Mesenchymal stem cell (in vitro differentiated cells and primary cell): ENCODE measurements around the gene NUFIP1.

Experiments
- DNase-seq: peaks from one replicate; pipeline ENCODE4 v3.0.0-alpha.2; 2013
- H2AFZ ChIP-seq: one replicate; pipeline ENCODE4 v1.6.1; 2013; ENCODE audit warnings: low read depth, mild to moderate bottlenecking, control low read depth, inconsistent platforms, low read length, moderate library complexity
- H2AK5ac ChIP-seq: 2 replicates; pipeline ENCODE4 v1.6.1; 2013; ENCODE audit warnings: low read length, moderate library complexity, mild to moderate bottlenecking, inconsistent platforms; ENCODE audit not compliant: severe bottlenecking
- H2BK120ac ChIP-seq: one replicate; pipeline ENCODE4 v1.6.1; 2013; ENCODE audit warnings: low read depth, mild to moderate bottlenecking, inconsistent platforms, low read length, moderate library complexity
- H2BK12ac ChIP-seq, 2 experiments: one replicate each; pipeline ENCODE4 v1.6.1; 2013; ENCODE audit warnings: inconsistent platforms in 2 of 2, low read length in 2 of 2, mild to moderate bottlenecking in 2 of 2, moderate library complexity in 2 of 2, control low read depth in 1 of 2
- H2BK15ac ChIP-seq: one replicate; pipeline ENCODE4 v1.6.1; 2013; ENCODE audit warnings: mild to moderate bottlenecking, low read depth, inconsistent platforms; ENCODE audit not compliant: poor library complexity, severe bottlenecking
- H2BK5ac ChIP-seq: 2 replicates; pipeline ENCODE4 v1.6.1; 2013; ENCODE audit warnings: low read depth, mild to moderate bottlenecking, low read length, control low read depth, inconsistent platforms; ENCODE audit not compliant: poor library complexity, severe bottlenecking
- H3K14ac ChIP-seq, 2 experiments: one replicate each; pipeline ENCODE4 v1.6.1; 2013; ENCODE audit warnings: inconsistent platforms in 2 of 2, low read length in 2 of 2, control low read depth in 1 of 2, mild to moderate bottlenecking in 1 of 2, moderate library complexity in 1 of 2
- H3K18ac ChIP-seq, 2 experiments: one replicate each; pipeline ENCODE4 v1.6.1; 2013; ENCODE audit warnings: inconsistent platforms in 2 of 2, low read length in 2 of 2, control low read depth in 1 of 2, low read depth in 1 of 2, mild to moderate bottlenecking in 1 of 2
- H3K23ac ChIP-seq, 2 experiments: one replicate each; pipeline ENCODE4 v1.6.1; 2013; ENCODE audit warnings: inconsistent platforms in 2 of 2, low read length in 2 of 2, mild to moderate bottlenecking in 2 of 2, moderate library complexity in 2 of 2, control low read depth in 1 of 2
- H3K27ac ChIP-seq: 2 replicates; pipeline ENCODE4 v1.5.1; 2013; ENCODE audit warnings: mild to moderate bottlenecking, moderate library complexity, low read length, control low read depth, inconsistent platforms; ENCODE audit not compliant: poor library complexity, severe bottlenecking
- H3K27me3 ChIP-seq, 2 experiments: 2 replicates each; pipeline versions ENCODE4 v1.6.1 to v1.7.0; 2013; ENCODE audit warnings: low read length in 2 of 2, mild to moderate bottlenecking in 2 of 2, moderate library complexity in 2 of 2, control low read depth in 1 of 2, inconsistent platforms in 1 of 2; ENCODE audit not compliant: control insufficient read depth in 1 of 2, insufficient read depth in 1 of 2
- H3K36me3 ChIP-seq, 2 experiments: 2 replicates each; pipeline versions ENCODE4 v1.6.1 to v1.7.0; 2013; ENCODE audit warnings: low read length in 2 of 2, control low read depth in 1 of 2, inconsistent platforms in 1 of 2, low read depth in 1 of 2, mild to moderate bottlenecking in 1 of 2; ENCODE audit not compliant: insufficient read depth in 2 of 2, control insufficient read depth in 1 of 2
- H3K4ac ChIP-seq, 2 experiments: one replicate each; pipeline ENCODE4 v1.6.1; 2013; ENCODE audit warnings: inconsistent platforms in 2 of 2, low read length in 2 of 2, mild to moderate bottlenecking in 2 of 2, moderate library complexity in 2 of 2, control low read depth in 1 of 2, low read depth in 1 of 2
- H3K4me1 ChIP-seq: 2 replicates; pipeline ENCODE4 v1.6.1; 2013; ENCODE audit warnings: low read depth, low read length, control low read depth; ENCODE audit not compliant: control insufficient read depth, insufficient read depth
- H3K4me2 ChIP-seq: 2 replicates; pipeline ENCODE4 v1.6.1; 2013; ENCODE audit warnings: low read length, mild to moderate bottlenecking, inconsistent platforms; ENCODE audit not compliant: poor library complexity, severe bottlenecking
- H3K4me3 ChIP-seq, 2 experiments: 2 replicates each; pipeline versions ENCODE4 v1.5.1 to v1.7.0; 2013; ENCODE audit warnings: low read length in 2 of 2, mild to moderate bottlenecking in 2 of 2, control low read depth in 1 of 2, low read depth in 1 of 2; ENCODE audit not compliant: insufficient read depth in 1 of 2
- H3K79me1 ChIP-seq: replicated peaks from 2 replicates; pipeline ENCODE4 v1.6.1; 2013; ENCODE audit warnings: mild to moderate bottlenecking, control low read depth, low read length, inconsistent platforms; ENCODE audit not compliant: poor library complexity, severe bottlenecking
- H3K9ac ChIP-seq: 2 replicates; pipeline ENCODE4 v1.7.0; 2013; ENCODE audit warnings: mild to moderate bottlenecking, low read length, moderate library complexity
- H3K9me3 ChIP-seq: 2 replicates; pipeline ENCODE4 v1.7.0; 2013; ENCODE audit warnings: mild to moderate bottlenecking, low read length; ENCODE audit not compliant: control insufficient read depth
- H4K8ac ChIP-seq: one replicate; pipeline ENCODE4 v1.6.1; 2013; ENCODE audit warnings: inconsistent platforms, mild to moderate bottlenecking, low read length, moderate library complexity
- H4K91ac ChIP-seq: one replicate; pipeline ENCODE4 v1.6.1; 2013; ENCODE audit warnings: mild to moderate bottlenecking, low read length, inconsistent platforms
- WGBS: methylation state at CpG from one replicate; pipeline ENCODE4 v1.1.7; 2013; ENCODE audit warnings: mixed read lengths; 5-methylcytosine and 5-hydroxymethylcytosine counted together

The NUFIP1 gene

GRCh38 chr13:44976196-44976595 lies 13.1 kb downstream of the NUFIP1 start:
- no peak overlapping the region for H3K14ac ChIP-seq
- no peak overlapping the region for H3K27ac ChIP-seq
- H3K79me1 ChIP-seq: peaks cover 13% of the 10 kb centered on the region
- H2BK120ac ChIP-seq: no peak overlapping the region
- H2AK5ac ChIP-seq: no peak overlapping the region
- H3K4me3 ChIP-seq: no peak overlapping the region
- H2BK5ac ChIP-seq: no peak overlapping the region
- H3K4me1 ChIP-seq: no peaks in the 10 kb centered on the region
- H3K4ac ChIP-seq: no peak overlapping the region
- no peak overlapping the region for H3K9ac ChIP-seq
- H4K8ac ChIP-seq: no peak overlapping the region
- H4K91ac ChIP-seq: no peak overlapping the region
- peaks cover 6 to 49% of the 10 kb centered on the region in 2 experiments for H3K36me3 ChIP-seq
- H2BK15ac ChIP-seq: no peak overlapping the region
- no peaks in the 10 kb centered on the region for H3K9me3 ChIP-seq
- no peak overlapping the region for H3K4me2 ChIP-seq
- no peak overlapping the region for H2AFZ ChIP-seq
- H3K23ac ChIP-seq: no peak overlapping the region
- 97% methylated on average over 2 of the region's 3 CpGs for WGBS
- DNase-seq: no peak
- H2BK12ac ChIP-seq: no peak overlapping the region
- H3K27me3 ChIP-seq: no peaks in the 10 kb centered on the region
- no peak overlapping the region for H3K18ac ChIP-seq

- peak; percentile 41 for DNase-seq
- H2BK12ac ChIP-seq: no peak overlapping the region
- H3K27ac ChIP-seq: no peak overlapping the region
- H3K18ac ChIP-seq: no peak overlapping the region
- no peak overlapping the region for H3K14ac ChIP-seq
- H3K23ac ChIP-seq: no peak overlapping the region
- no peak overlapping the region for H3K4me2 ChIP-seq
- H2BK15ac ChIP-seq: no peak overlapping the region
- peaks cover 6 to 34% of the 10 kb centered on the region in 2 experiments for H3K36me3 ChIP-seq
- no peaks in the 10 kb centered on the region for H3K4me1 ChIP-seq
- no peak overlapping the region for H3K9ac ChIP-seq
- H3K9me3 ChIP-seq: no peaks in the 10 kb centered on the region
- no peak overlapping the region for H2BK120ac ChIP-seq
- peaks cover 13% of the 10 kb centered on the region for H3K79me1 ChIP-seq
- H4K91ac ChIP-seq: no peak overlapping the region
- no peak overlapping the region for H2BK5ac ChIP-seq
- H4K8ac ChIP-seq: no peak overlapping the region
- H3K4ac ChIP-seq: no peak overlapping the region
- no peaks in the 10 kb centered on the region for H3K27me3 ChIP-seq
- no peak overlapping the region for H2AK5ac ChIP-seq
- no peak overlapping the region for H2AFZ ChIP-seq
- H3K4me3 ChIP-seq: no peak overlapping the region
- WGBS: 94% methylated on average over 7 of the region's 9 CpGs
Observed at GRCh38 chr13:44974056-44974793, 15.0 kb downstream of the NUFIP1 start.

GRCh38 chr13:44972956-44973581 lies 16.2 kb downstream of the NUFIP1 start:
- Histone ChIP-seq H3K14ac (no peak overlapping the region), H3K27ac (peak overlapping the region; percentile 13), H2BK120ac (no peak overlapping the region)

More at GRCh38 chr13:44972956-44973581, 16.2 kb downstream of the NUFIP1 start:
- H2BK15ac ChIP-seq: no peak overlapping the region
- 27% methylated on average over 2 of the region's 3 CpGs for WGBS
- H2BK12ac ChIP-seq: no peak overlapping the region
- H2AK5ac ChIP-seq: no peak overlapping the region
- no peak overlapping the region for H3K18ac ChIP-seq
- H3K4me3 ChIP-seq: no peak overlapping the region
- H3K79me1 ChIP-seq: peaks cover 12% of the 10 kb centered on the region
- H4K91ac ChIP-seq: no peak overlapping the region
- no peak overlapping the region for H4K8ac ChIP-seq
- H3K4me2 ChIP-seq: no peak overlapping the region
- H2BK5ac ChIP-seq: no peak overlapping the region
- peaks cover 6 to 26% of the 10 kb centered on the region in 2 experiments for H3K36me3 ChIP-seq
- peak overlapping the region; percentile 16 for H3K9ac ChIP-seq
- H3K27me3 ChIP-seq: no peaks in the 10 kb centered on the region
- no peaks in the 10 kb centered on the region for H3K4me1 ChIP-seq
- no peak overlapping the region for H2AFZ ChIP-seq
- peak; percentile 51 for DNase-seq
- H3K23ac ChIP-seq: no peak overlapping the region
- no peak overlapping the region for H3K4ac ChIP-seq
- H3K9me3 ChIP-seq: no peaks in the 10 kb centered on the region
